PFSK-1 (cell line): ENCODE data around the gene PLIN3.

ENCODE experiments used
- FOXP2 ChIP-seq: optimal IDR thresholded peaks from 2 replicates; pipeline ENCODE3; 2011; ENCODE audit warnings: borderline replicate concordance, control low read depth, inconsistent platforms; ENCODE audit not compliant: insufficient read depth; ENCODE audit errors: extremely low read length, extremely low read depth
- POLR2AphosphoS5 ChIP-seq: IDR thresholded peaks from 2 replicates; pipeline ENCODE4 v1.6.1; 2012; ENCODE audit warnings: low read depth, mild to moderate bottlenecking, control low read depth, low read length, moderate library complexity
- REST ChIP-seq, 2 experiments: IDR thresholded peaks; 2 replicates each; pipeline versions ENCODE4 v1.6.1 to v1.8.0; 2011 to 2012; ENCODE audit warnings: low read depth in 2 of 2, low read length in 2 of 2, control low read depth in 1 of 2, inconsistent platforms in 1 of 2, mild to moderate bottlenecking in 1 of 2, moderate library complexity in 1 of 2; ENCODE audit not compliant: insufficient read depth in 1 of 2
- SIN3A ChIP-seq: IDR thresholded peaks from 2 replicates; pipeline ENCODE4 v1.6.1; 2012; ENCODE audit warnings: mild to moderate bottlenecking, low read length, moderate library complexity, borderline replicate concordance; ENCODE audit not compliant: insufficient read depth
- TAF1 ChIP-seq: IDR thresholded peaks from 2 replicates; pipeline ENCODE4 v1.6.1; 2012; ENCODE audit warnings: low read length, control low read depth, borderline replicate concordance; ENCODE audit not compliant: insufficient read depth

The PLIN3 gene

GRCh38 chr19:4868286-4868834 lies 893 bp upstream of the PLIN3 start:
- TF ChIP-seq REST (IDR thresholded peaks at IDR 0.05; ENCODE audit: insufficient read depth in 1 of 2, low read depth in 2 of 2, low read length in 2 of 2) (no peak), POLR2AphosphoS5 (no peak), FOXP2 (no peak), TAF1 (no peak), SIN3A (no peak)

GRCh38 chr19:4866595-4867424 lies 657 bp downstream of the PLIN3 start:
- TF ChIP-seq REST (IDR thresholded peaks at IDR 0.05; ENCODE audit: insufficient read depth in 1 of 2, low read depth in 2 of 2, low read length in 2 of 2) (no peak), TAF1 (no peak), POLR2AphosphoS5 (no peak), SIN3A (0 out of 2 replicates have a peak, but pooled peaks have one; percentile 35), FOXP2 (no peak)

GRCh38 chr19:4861147-4861546 lies 6.3 kb downstream of the PLIN3 start:
- no peak for TF ChIP-seq TAF1
- no peak for TF ChIP-seq SIN3A
- no peak for TF ChIP-seq REST (IDR thresholded peaks at IDR 0.05; ENCODE audit: insufficient read depth in 1 of 2, low read depth in 2 of 2, low read length in 2 of 2)
- TF ChIP-seq POLR2AphosphoS5: no peak
- TF ChIP-seq FOXP2: no peak

- no peak for TF ChIP-seq SIN3A
These were observed 7.8 kb downstream of the PLIN3 start for GRCh38 chr19:4859697-4860096.

- TF ChIP-seq FOXP2: no peak
- TF ChIP-seq SIN3A: no peak
- TF ChIP-seq REST (IDR thresholded peaks at IDR 0.05; ENCODE audit: insufficient read depth in 1 of 2, low read depth in 2 of 2, low read length in 2 of 2): no peak
- TF ChIP-seq TAF1: no peak
- no peak for TF ChIP-seq POLR2AphosphoS5
These were observed 15.0 kb downstream of the PLIN3 start for GRCh38 chr19:4852484-4852883.
